Sigmoid colon (tissue), 7 donors: Measurements from ENCODE around the gene IKZF2. TPM values are rescaled to one million over a fixed set of nuclear protein-coding genes. Genes with fewer than 3 reads are reported as not detected.

Source experiments
- DNase-seq: peaks from one replicate; pipeline ENCODE4 v3.0.0-alpha.2; 2019
- H3K27ac ChIP-seq, 4 donors: fragments of 200-600 bp; sonication (generic); one replicate each; pipeline ENCODE4 v1.5.1; 2016 to 2019; ENCODE audit warnings: mild to moderate bottlenecking in 1 of 4
- H3K27me3 ChIP-seq, 3 donors: fragments of 200-600 bp; sonication (generic); one replicate each; pipeline ENCODE4 v1.5.1; 2019; ENCODE audit warnings: mild to moderate bottlenecking in 1 of 3
- H3K36me3 ChIP-seq, 4 donors: fragments of 200-600 bp; sonication (generic); one replicate each; pipeline ENCODE4 v1.5.1; 2016 to 2019
- H3K4me1 ChIP-seq, 4 donors: fragments of 200-600 bp; sonication (generic); one replicate each; pipeline ENCODE4 v1.5.1; 2017 to 2019
- H3K4me3 ChIP-seq, 4 donors: fragments of 200-600 bp; sonication (generic); one replicate each; pipeline ENCODE4 v1.5.1; 2017 to 2019; ENCODE audit warnings: mild to moderate bottlenecking in 2 of 4, moderate library complexity in 1 of 4
- H3K9me3 ChIP-seq, 4 donors: fragments of 200-600 bp in 3 of 4; sonication (generic) in 3 of 4; one replicate each; pipeline versions ENCODE4 v1.5.1 to v1.6.1; 2013 to 2019
- CTCF ChIP-seq, 4 experiments: fragments of 450-650 bp in 3 of 4; fragments of 200-600 bp in 1 of 4; IDR thresholded peaks; one replicate each; pipeline ENCODE4 v1.5.1; 2016 to 2019; ENCODE audit warnings: antibody characterized with exemption in 4 of 4, mild to moderate bottlenecking in 3 of 4, moderate library complexity in 2 of 4
- EP300 ChIP-seq, 4 donors: sonication (generic); formaldehyde crosslinking; IDR thresholded peaks; one replicate each; pipeline ENCODE4 v1.6.1; 2017; ENCODE audit warnings: antibody characterized with exemption in 4 of 4
- POLR2A ChIP-seq, 2 donors: fragments of 450-650 bp; IDR thresholded peaks; one replicate each; pipeline ENCODE4 v1.6.1; 2016; ENCODE audit warnings: antibody characterized with exemption in 2 of 2, mild to moderate bottlenecking in 2 of 2, moderate library complexity in 2 of 2
- POLR2AphosphoS5 ChIP-seq, 4 donors: sonication (generic); formaldehyde crosslinking; IDR thresholded peaks; one replicate each; pipeline ENCODE4 v1.6.1; 2017; ENCODE audit warnings: antibody characterized with exemption in 4 of 4
- WGBS, 2 donors: extraction: QIAGEN DNeasy Blood & Tissue Kit; methylation state at CpG; one replicate each; pipeline ENCODE4 v1.1.7; 2013; 5-methylcytosine and 5-hydroxymethylcytosine counted together
- intact Hi-C: fragments of 100-400 bp; cut with DNase I; formaldehyde crosslinking; loops from one replicate; pipeline ENCODE4 v1.15.1; 2023
- polyA plus RNA-seq, 3 donors: library from polyadenylated mRNA; stranded (reverse); fragments of 200-250 nt; gene quantifications; one replicate each; pipeline ENCODE4 v1.2.3, GENCODE V29; 2013
- total RNA-seq, 4 donors: library from RNA; depleted of rRNA; stranded (reverse); fragments of >200 nt; gene quantifications; one replicate each; pipeline ENCODE4 v1.1.0, GENCODE V29; 2016
- donor health status: healthy with polysubstance abuse.
- donor health status: Bipolar disorder and iron deficiency.
- donor health status: healthy.

IKZF2 gene
- total and polyA plus RNA-seq, 7 donors: under 0.01 to 14.9 (median 5.5) TPM

GRCh38 chr2:213018340-213018901 lies 133.0 kb downstream of the IKZF2 start:
- peaks cover 0 to 11% (median 2%) of the 10 kb centered on the region in 4 donors for H3K4me1 ChIP-seq
- no peak overlapping the region for H3K27ac ChIP-seq
- H3K9me3 ChIP-seq: no peaks in the 10 kb centered on the region
- DNase-seq: no peak
- intact Hi-C loops: no loop called here
- H3K4me3 ChIP-seq: no peak overlapping the region
- H3K36me3 ChIP-seq: peaks cover 0 to 16% (median 0%) of the 10 kb centered on the region in 4 donors
- TF ChIP-seq EP300 (IDR thresholded peaks at IDR 0.05) (no peak), POLR2AphosphoS5 (IDR thresholded peaks at IDR 0.05) (no peak), CTCF (IDR thresholded peaks at IDR 0.05) (no peak), POLR2A (IDR thresholded peaks at IDR 0.05) (no peak)
- no peaks in the 10 kb centered on the region for H3K27me3 ChIP-seq

GRCh38 chr2:213017404-213017803 lies 134.0 kb downstream of the IKZF2 start:
- no peaks in the 10 kb centered on the region for H3K9me3 ChIP-seq
- TF ChIP-seq CTCF (IDR thresholded peaks at IDR 0.05): no peak
- TF ChIP-seq POLR2AphosphoS5 (IDR thresholded peaks at IDR 0.05): no peak
- TF ChIP-seq POLR2A (IDR thresholded peaks at IDR 0.05): no peak
- no peak for TF ChIP-seq EP300 (IDR thresholded peaks at IDR 0.05)
- no peak overlapping the region for H3K27ac ChIP-seq
- peaks cover 0 to 16% (median 0%) of the 10 kb centered on the region in 4 donors for H3K36me3 ChIP-seq
- no peaks in the 10 kb centered on the region for H3K27me3 ChIP-seq
- no peak for DNase-seq
- intact Hi-C loops: no loop called here
- WGBS, 2 donors: 95 to 97% methylated on average over 1 of the region's 1 CpG
- H3K4me3 ChIP-seq: no peak overlapping the region
- H3K4me1 ChIP-seq: peaks cover 0 to 11% (median 2%) of the 10 kb centered on the region in 4 donors

GRCh38 chr2:213016984-213017351 lies 134.4 kb downstream of the IKZF2 start:
- 83 to 88% methylated on average over 4 of the region's 4 CpGs for WGBS, 2 donors
- intact Hi-C loops: no loop called here
- Histone ChIP-seq H3K4me3 (no peak overlapping the region), H3K36me3 (peaks cover 0 to 16% (median 0%) of the 10 kb centered on the region in 4 donors), H3K9me3 (no peaks in the 10 kb centered on the region), H3K4me1 (peaks cover 0 to 11% (median 2%) of the 10 kb centered on the region in 4 donors), H3K27me3 (no peaks in the 10 kb centered on the region), H3K27ac (no peak overlapping the region)
- TF ChIP-seq POLR2AphosphoS5 (IDR thresholded peaks at IDR 0.05) (no peak), CTCF (IDR thresholded peaks at IDR 0.05) (no peak), POLR2A (IDR thresholded peaks at IDR 0.05) (no peak), EP300 (IDR thresholded peaks at IDR 0.05) (no peak)
- DNase-seq: no peak

- DNase-seq: no peak
- Histone ChIP-seq H3K4me3 (no peak overlapping the region), H3K9me3 (no peaks in the 10 kb centered on the region), H3K27me3 (no peaks in the 10 kb centered on the region), H3K4me1 (peaks cover 0 to 11% (median 2%) of the 10 kb centered on the region in 4 donors), H3K36me3 (peaks cover 0 to 12% (median 0%) of the 10 kb centered on the region in 4 donors), H3K27ac (no peak overlapping the region)
- intact Hi-C loops: no loop called here
- TF ChIP-seq POLR2A (IDR thresholded peaks at IDR 0.05) (no peak), EP300 (IDR thresholded peaks at IDR 0.05) (no peak), POLR2AphosphoS5 (IDR thresholded peaks at IDR 0.05) (no peak), CTCF (IDR thresholded peaks at IDR 0.05) (no peak)
- 90% methylated on average over 3 of the region's 3 CpGs for WGBS, 2 donors
Measured at GRCh38 chr2:213016166-213016983, 135.0 kb downstream of the IKZF2 start.
